NCI-H2029 treated with DMSO at 0.1 percent for 48 hours (cell line): ENCODE measurements around the gene FOXO6.

ENCODE experiments used
- DNase-seq: peaks from one replicate; lab custom pipeline; 2025; lab: John Stamatoyannopoulos, UW

Gene FOXO6

GRCh38 chr1:41404308-41404761, 43.1 kb downstream of the FOXO6 start:
- peak; percentile 98 for DNase-seq

- DNase-seq = no peak
Measured at GRCh38 chr1:41407664-41408252, 46.5 kb downstream of the FOXO6 start.

GRCh38 chr1:41408691-41409090, 47.5 kb downstream of the FOXO6 start:
- peak; percentile 82 for DNase-seq

GRCh38 chr1:41409825-41410224, 48.6 kb downstream of the FOXO6 start:
- DNase-seq = peak; percentile 89

- no peak for DNase-seq
Measured at GRCh38 chr1:41410462-41410861, 49.2 kb downstream of the FOXO6 start.

GRCh38 chr1:41411229-41411628, 50.0 kb downstream of the FOXO6 start:
- peak; percentile 82 for DNase-seq

DNA sequence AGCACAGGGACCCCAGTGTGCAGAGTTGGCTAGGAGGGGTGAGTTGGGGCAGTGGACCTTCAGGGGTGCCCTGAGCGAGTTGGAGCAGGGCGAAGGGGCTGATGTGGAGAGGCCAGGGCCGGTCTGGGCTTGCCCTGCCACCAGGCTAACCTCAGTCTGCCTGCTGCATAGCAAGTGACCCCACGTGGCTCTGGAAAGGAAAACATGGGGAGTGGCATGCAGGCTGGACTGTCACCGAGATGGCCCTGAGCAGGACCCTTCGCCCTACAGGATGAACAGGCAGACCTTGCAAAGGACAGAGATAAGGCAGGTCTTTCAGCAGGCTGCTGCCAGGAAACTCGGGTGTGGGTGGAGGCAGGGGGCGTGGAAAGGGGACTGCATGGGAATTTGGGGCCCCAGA, 51.5 kb downstream of the FOXO6 start:
- DNase-seq = no peak

- no peak for DNase-seq
Measured at GRCh38 chr1:41413748-41414281, 52.6 kb downstream of the FOXO6 start.

- no peak for DNase-seq
Measured at GRCh38 chr1:41414296-41414695, 53.1 kb downstream of the FOXO6 start.

DNA sequence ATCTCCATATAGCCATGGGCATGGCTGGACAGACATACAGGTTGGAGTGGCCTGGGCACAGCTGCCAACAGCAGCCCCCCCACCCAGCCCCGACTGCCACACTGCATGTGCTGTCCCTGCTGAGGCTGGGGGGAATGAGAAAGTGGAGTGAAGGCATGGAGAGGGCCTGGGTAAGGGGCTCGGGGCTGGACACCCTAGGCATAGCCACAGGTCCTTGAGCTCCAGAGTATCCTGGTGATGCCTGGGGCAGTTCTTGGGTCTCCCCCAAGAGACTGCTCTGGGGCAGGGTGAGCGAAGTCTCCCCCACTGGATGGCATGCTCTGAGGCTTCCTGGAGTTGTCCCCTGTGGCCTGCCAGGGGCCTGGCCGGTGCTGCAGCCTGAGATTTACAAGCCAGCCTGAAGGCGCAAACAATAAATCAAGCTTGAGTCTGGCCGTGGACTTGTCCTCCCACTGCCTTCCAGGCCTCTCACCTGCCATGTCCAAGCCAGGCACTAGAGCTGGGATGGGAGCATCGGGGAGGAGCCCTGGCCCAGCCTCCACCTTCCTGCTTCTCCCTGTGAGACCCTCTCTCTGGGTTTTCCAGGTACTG, 53.6 kb downstream of the FOXO6 start:
- DNase-seq = no peak

DNA sequence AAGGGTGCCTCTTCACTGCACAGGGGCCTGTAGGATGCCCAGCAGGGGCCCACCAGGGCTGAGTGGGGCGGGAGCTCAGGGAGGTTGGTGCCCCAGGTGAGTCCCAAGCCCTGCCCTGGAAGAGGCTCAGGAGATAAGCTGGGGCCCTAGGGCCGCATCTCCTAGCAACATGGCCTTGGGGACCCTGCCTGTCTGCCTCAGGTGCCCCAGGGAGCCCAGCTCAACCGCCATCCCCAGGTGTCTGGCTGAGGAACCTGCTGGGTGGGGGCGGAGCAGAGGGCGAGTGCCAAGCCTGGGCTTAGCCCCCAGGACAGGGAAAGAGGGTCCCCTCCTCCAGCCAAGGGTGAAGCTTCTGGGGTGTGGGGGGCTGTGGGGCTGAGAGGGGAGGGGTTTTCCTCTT, 54.8 kb downstream of the FOXO6 start:
- DNase-seq = no peak

GRCh38 chr1:41416552-41417334, 55.5 kb downstream of the FOXO6 start:
- peak; percentile 99 for DNase-seq

GRCh38 chr1:41417335-41417682, 56.1 kb downstream of the FOXO6 start:
- no peak for DNase-seq

DNA sequence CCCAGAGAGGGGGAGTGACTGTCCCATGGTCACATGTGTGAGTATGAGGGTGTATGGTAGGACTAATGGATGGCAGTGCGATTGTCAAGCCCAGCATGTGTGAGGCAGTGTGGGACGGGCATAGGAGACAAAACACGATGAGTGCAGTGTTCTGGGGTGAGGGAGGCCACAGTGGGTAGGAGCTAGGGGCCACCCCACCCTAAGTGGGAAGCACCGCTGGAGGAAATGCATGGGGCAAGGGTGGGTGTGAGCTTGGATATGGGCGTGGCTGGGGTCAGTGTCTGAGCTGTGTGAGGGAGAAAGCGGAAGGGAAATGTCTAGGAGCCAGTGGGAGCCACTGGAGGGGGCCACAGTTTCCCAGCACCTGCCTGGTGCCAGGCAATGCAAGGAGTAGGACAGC, 56.5 kb downstream of the FOXO6 start:
- DNase-seq = no peak

DNA sequence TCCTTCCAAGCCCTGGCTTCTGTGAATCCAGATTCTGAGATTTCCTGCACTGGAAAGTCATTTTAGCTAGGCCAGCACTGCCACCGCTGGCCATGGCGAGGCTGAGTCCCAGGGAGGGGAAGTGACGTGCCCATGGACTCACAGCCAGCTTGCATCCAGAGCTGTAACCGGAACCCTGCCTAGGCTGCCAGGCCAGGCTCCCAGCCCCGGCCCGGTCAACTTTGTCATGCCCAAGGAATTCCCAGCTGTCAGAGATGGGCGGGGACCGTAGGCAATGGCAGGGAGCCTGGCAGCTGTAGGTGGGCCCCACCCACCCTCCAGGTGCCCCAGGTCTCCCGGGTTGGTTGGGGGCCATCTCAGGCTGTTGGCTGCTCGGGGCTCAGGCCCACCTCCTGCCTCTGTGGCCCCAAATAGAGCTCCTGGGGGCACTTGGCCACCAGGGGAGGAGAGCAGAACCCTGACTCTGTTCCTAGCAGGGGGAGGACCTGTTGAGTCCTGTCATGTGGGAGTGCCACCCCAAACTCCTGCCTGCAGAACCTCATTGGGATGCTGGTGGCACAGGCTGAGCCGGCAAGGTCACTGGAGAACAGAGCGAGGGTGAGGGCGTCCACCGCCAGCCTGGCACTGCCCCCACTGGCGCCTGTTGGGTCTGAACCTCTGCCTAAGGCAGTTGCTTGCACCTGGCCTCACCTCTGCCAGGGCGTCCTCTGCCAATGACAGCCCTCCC, 57.8 kb downstream of the FOXO6 start:
- peak; percentile 100 for DNase-seq

DNA sequence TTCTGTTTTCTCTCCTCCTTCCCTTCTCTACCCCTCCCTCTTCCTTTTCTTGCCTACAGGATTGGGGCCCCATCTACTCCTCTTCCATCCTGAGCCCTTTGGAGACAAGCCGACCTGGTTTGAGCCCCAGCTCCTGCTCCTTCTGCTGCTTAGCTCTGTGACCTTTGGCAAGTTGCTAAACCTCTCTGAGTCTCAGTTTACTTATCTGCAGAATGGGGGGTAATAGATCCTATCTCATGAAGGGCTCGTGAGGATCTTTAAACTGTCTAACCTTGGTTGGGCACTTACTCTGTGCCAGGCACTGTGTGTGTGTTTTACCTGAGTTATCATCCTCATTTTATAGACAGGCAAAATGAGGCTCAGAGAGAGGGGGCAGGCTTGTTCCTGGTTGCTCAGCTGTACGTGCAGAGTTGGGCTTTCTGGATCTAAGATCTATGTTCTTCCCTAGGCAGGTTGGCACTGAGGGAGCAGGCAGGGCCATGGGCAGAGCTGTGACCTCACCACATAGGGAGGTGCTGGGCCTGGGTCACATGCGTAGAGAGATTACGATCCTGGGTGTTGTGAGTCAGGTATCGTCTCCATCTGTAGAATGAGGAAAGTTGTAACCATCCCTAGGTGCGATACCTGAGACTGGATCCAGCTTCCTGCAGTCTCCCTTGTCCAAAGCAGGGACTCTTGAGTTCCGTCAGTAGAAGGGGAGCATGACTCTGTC, 58.5 kb downstream of the FOXO6 start:
- no peak for DNase-seq

DNA sequence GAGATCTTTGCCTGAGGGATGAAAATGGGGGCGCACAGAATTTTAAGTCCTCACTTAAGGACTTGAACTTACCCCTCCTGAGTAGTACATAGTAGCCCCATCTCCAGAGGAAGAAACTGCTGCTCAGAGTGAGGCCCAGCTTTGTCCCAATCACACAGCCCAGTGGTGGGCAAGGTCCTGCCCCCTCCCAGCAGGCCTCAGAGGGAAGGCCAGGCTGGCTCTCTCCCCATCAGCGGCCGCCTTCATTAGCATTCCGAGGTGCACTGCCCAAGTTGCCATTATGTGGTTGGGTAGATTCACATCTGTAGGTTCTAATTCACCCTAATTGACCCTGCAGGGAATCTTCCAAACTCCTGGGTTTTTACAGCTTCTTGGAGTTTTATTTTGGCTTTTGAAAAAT, 59.1 kb downstream of the FOXO6 start:
- no peak for DNase-seq

DNA sequence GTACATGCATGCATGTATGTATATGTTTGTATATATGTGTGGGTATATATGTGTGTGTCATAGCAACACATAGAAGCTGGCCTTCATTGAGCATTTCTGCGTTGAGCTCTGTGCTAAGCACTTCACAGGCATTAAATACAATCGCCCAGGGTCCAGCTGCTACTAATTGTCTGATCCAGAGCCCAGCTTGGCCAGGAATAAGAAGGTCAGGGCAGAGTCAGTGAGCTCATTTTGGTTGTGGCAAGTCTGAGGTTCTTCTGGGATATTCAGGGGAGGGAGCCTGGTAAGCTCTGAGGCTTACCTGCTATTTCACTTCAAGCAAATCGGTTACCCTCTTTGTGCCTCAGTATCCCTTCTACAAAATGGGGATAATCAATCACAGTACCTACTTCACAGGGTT, 59.6 kb downstream of the FOXO6 start:
- no peak for DNase-seq

GRCh38 chr1:41422306-41422705, 61.1 kb downstream of the FOXO6 start:
- no peak for DNase-seq

- DNase-seq = no peak
Measured at GRCh38 chr1:41423511-41424191, 62.4 kb downstream of the FOXO6 start.

- DNase-seq = no peak
Measured at GRCh38 chr1:41424581-41425118, 63.4 kb downstream of the FOXO6 start.
